Upper lobe of left lung (tissue), 4 donors: ENCODE data around the gene BOLA3.

Source experiments
- CTCF ChIP-seq, 6 experiments: fragments of 450-650 bp in 4 of 6; fragments of 200-600 bp in 2 of 6; sonication (generic) in 2 of 6; IDR thresholded peaks; one replicate each; pipeline ENCODE4 v1.5.1; 2016 to 2019; ENCODE audit warnings: antibody characterized with exemption in 6 of 6
- EP300 ChIP-seq, 4 donors: sonication (generic); formaldehyde crosslinking; IDR thresholded peaks; one replicate each; pipeline ENCODE4 v1.5.1; 2017; ENCODE audit warnings: antibody characterized with exemption in 4 of 4, control low read depth in 2 of 4

GRCh38 chr2:74148457-74149246 is 940 bp upstream of the BOLA3 start:
- TF ChIP-seq EP300 (IDR thresholded peaks at IDR 0.05), result no peak
- no peak for TF ChIP-seq CTCF (IDR thresholded peaks at IDR 0.05)
